SHP77 treated with DMSO at 0.1 percent for 48 hours (cell line): ENCODE measurements around the gene OSBPL8.

ENCODE experiments used
- DNase-seq: peaks from one replicate; lab custom pipeline; 2025; lab: John Stamatoyannopoulos, UW

The OSBPL8 gene

DNA sequence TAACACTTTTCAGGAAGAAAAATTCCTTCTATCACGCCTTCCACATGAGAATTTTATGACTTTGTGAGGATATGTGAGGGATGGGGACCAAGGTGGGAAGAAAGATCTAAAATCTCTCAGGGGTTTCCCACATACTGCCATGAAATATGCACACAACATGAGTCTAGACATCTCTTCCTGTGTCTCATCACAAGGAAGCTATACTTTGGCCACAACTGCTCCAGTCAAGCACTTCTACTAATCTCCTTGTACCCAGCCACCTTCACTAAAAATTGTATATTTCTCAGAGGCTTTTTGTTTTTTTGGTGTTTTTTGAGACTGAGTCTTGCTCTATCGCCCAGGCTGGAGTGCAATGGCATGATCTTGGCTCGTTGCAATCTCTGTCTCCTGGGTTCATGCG, 3.2 kb downstream of the OSBPL8 start:
- no peak for DNase-seq

DNA sequence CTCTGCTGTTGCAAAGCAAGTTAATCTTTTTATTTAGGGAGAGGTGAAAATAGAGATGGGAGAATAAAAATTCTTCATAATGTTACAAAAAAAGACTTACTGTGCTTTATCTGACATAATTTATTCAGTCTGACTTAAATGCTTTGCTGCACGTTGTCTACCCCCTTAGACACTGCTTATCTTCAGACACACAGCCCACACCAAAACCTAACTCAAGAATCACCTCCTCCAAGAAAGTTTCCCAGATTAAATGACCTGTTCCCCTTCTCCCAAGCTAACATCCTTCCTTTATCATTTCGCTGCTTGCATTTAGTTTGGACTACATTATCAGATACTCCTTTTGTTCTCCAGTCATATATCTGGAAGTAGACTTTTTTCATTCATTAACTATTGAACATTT, 3.8 kb downstream of the OSBPL8 start:
- DNase-seq: no peak

DNA sequence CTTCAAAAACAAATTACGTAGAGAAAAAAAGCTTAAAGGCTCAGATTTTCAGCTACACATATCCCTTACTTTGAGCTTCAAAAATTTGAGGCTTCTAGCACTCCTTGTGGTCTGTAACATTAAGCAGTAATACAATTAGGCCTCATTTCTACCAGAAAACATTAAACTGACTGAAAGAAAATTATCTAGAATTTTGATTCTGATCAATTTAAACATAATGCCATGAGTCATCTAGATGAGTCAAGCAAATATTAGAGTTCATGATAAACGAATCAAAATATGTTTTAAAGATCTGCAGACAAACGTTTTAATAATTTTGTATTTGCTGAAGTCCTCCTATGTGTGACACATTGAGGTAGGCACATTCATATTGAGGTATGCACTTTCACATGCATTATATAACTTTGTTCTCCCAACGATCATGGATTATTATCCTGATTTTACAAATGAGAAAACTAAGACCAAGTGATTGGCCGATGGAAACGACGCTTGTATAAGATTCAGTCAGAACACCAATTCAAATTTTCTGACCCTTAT, 4.3 kb downstream of the OSBPL8 start:
- DNase-seq: no peak

DNA sequence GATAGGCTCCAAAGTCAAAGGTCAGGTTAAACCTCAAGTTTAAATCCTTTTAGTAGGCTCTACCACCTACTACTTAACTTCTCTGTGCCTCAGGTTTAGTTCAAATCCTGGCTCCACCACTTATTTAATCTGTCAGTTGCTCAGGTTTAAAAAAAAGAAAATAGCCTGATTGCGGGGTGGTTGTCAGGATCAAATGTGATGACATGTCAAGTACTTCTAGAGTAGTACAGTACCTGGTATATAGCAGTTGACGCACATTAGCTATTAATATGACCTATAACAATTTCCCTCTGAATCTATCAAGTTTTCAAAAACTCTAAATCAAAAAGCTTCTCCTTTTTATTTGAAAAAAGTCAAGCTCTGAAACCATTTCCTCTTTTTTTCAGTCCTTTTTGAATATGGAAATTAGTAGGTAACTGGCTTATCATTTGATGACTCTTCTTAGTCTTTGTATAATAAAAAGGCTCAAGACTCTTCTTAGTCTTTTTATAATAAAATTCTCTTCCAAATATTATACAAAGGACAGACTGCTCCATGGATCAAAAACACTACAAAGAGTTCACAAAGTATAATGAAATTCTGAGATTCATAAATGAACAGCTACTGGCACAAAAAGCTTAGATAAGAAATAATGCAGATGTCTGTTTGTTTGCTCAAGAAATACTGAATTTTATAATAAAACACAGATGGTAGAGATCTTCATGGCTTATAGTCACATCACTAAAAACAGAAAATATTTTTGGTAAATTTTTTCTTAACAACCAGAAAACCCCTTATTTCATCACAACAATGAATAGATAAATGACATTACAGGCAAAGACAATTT, 5.0 kb downstream of the OSBPL8 start:
- no peak for DNase-seq

DNA sequence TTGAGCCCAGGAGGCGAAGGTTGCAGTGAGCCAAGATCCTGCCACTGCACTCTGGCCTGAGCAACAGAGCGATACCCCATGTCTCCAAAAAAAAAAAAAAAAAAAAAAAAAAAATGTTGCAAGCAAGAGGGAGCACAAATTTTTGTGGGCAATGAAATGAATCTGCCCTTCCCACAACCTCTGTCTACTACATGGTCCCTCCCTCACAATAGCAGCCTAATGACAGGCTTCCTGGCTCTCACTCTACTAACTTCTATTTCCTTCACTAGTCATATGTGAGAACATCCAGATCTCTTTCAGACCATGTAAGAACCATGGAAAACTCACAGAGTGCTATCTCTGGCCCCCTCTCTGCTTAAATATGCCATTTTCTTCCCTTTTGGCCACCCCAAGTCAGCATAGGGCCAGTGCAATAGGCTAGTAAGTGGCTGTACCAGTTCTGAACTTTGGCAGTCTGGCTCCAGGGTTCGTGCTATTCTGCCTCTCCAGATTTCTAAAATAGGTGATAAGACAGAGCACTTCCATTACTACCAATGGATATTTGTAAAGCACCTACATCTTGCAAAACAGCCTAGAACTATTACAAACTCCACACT, 7.1 kb downstream of the OSBPL8 start:
- DNase-seq: no peak

DNA sequence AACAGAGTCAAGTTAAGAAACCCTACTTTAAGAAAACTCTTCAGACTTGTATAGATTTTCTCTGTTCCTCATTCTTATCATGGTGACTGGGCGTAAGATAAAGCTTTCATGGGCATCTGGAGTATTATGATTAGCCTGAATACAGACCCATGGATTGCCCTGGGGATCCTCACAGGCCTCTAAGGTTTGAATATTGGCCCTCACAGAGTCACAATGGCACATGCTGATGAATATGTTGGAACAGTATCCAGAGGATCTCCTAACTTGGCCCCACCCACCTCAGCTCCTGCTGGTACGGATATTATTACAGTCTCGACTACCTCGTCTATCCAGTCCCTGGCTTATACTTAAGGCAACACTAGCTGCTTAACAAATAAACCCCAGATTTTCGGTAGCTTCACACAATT, 8.1 kb downstream of the OSBPL8 start:
- DNase-seq: no peak

DNA sequence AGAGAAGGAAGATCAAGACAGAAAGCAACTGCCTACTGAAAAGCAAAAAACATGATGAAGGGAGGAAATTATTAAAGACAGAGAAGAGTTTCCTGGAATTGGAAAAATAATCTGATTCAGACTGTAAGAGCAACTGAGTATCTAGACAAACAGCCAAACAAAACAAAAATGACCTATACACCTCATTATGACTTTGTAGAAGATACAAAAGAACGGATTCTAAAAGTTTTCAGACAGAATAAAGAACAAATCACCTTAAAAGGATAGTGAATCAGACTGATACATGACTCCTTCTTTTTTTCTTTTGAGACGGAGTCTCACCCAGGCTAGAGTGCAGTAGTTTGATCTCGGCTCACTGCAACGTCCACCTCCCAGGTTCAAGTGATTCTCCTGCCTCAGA, 10.4 kb downstream of the OSBPL8 start:
- no peak for DNase-seq

DNA sequence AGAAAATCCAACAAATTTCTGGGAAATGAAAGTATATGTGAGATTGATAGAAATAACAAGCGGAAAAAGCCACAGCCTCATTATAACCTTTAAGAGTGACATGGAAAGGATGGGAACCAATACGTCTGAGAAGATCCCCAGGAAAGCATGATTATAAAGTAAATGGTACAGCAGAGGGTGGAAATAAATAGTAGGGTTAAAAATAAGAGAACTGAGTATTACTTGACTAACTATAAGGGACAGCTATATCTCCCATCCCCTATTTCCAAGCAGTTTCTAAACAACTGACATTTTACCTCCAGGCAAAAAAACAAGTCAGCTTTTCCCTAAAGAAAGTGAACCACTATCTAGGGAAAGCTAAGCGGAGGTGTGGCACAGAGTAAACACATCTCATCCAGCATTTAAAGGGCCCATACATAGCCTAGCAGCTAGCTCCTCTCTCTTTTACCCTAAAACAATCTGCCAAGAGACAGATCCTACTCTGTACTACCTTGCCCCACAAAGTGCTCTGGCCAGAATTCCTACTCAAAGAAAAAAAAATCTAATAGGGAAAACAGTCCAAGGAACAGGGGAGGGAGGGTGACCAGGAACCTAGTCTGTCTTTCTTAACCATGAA, 11.2 kb downstream of the OSBPL8 start:
- no peak for DNase-seq

DNA sequence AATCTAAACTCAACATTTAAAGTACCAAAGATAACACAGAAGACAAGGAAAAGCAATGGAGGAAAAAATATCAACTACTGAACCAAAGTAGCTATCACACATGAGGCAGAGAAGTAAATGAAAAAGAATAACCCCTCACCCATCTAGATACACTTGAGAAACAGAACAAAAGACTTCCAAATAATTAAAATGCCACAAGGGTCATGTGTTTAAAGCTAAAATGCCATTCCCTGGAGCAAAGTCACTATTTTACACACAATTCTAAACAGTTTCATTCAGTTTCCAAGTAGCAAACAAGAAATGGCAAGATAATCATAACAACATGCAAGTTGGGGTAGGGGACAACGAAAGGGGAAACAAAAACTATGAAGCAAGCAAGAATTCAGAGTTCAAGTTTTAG, 12.0 kb downstream of the OSBPL8 start:
- no peak for DNase-seq

DNA sequence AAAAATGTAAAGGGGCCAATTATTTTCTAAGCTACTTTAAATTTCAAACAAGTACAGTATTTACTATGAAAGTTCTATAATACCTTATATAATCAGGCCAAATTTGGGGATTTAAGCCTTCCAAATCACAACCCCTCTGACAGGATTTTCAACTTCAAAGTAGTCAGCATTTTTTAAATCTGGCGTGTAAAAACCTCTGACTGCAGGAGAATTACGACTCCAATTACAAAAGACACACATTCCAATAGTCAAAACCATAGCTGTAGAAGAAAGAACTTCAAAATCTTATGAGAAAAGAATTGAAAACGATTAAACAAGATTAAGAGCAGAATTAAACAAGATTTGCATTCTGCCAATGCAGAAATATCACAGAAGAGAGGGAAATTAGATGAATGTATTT, 12.7 kb downstream of the OSBPL8 start:
- no peak for DNase-seq

DNA sequence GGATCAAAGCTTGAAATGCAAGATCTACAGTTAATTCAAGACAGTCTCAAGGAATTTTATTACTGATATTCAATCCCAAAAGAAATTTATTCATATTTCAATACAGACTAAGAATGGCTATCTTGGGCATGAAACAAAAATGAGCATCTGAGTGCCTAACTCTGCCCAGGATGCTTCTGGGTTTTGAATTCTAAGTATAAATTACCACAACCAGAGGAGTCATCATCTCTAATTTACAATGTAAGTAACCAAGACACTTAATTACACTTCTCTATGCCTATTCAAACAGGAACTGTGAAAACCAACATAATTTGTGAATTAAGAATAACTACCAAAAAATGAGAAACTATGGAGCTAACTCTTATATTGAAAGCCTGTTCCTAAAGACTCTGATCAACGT, 14.1 kb downstream of the OSBPL8 start:
- DNase-seq: no peak

DNA sequence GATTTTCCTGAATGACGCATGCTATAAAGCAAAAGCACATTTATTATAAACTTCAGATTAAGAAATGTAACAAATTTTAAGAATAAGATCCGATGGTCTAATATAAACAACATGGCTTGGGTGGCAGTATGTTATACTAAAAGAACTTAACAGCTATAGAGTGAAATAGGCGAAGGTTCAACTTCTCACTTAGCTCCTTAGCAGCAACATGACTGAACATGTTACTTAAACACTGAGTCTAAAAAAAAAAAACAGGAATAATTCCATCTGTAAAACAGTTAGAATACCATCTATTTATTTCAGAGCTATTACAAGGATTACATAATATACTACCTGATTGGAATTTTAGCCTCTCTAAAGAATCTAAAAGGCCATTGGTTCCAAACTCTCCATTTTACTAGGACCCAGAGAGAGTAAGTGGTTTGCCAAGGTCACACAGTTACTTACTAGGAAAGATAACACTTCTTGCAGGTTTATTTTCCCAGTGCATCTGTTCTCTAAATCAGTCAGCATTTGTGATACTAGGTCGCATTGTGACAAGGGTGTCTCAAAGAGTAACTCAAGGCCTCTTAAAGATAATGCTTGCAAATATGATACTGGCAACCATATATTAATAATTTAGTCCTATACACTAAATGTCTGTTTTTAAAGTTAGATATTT, 14.8 kb downstream of the OSBPL8 start:
- DNase-seq: no peak

DNA sequence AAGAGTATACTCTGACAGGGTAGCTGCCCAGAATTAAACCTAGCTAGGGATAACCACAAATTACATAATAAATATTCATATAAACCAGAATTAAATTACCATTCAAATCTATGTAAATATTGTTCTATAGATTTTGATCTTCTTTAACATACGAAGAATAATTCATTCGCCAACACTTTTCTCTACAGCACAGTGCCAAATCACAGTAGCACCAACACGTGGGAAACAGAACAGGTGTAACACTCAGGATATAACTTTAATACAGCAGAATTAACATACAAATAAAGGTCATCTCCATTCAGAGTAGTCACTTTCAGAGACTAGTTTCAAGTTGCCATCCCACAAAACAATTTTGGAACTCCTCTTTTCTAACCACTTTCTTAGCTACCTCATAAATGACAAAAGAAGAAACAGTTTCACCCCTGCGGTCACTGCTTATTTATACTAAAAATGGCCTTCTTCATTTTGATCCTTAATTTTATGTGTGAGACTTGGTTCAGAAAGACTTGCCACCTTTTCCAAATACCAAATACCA, 15.7 kb downstream of the OSBPL8 start:
- no peak for DNase-seq

DNA sequence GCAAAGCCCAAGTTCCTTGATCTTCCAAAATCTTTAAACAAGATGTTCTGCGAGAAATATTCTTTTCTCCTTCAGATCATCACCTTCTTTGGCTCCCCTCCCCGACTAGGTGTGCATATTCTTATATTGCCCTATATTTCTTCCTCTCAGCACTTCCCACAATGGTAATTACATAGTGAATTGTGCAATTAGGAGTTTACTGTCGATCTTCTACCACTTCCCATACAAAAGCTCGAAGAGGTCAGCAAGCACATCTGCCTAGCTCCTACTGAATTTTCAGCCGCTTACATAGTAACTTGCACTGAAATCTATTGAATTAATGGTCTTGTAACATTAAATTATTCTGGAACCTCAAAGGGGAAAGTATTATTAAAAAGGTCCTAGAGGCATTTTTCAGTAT, 16.7 kb downstream of the OSBPL8 start:
- no peak for DNase-seq

DNA sequence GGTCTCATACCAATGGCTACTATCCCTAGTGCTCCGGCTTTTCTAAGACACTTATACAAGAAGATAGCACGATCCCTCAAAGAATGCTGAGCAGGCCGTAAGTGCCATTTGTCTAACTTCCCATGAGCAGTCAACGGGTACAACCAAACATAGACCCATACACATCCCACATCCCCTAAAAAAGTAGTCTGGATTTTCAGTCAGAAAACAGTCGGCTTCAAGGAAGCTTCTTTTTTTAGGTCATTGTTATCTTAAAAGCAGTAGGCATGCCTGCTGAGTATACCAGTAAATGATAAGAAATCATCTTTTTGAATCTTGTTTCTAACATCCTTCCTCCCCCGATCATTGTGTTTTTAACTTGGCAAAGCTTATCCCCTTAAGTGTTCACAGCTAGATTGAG, 19.8 kb downstream of the OSBPL8 start:
- no peak for DNase-seq

DNA sequence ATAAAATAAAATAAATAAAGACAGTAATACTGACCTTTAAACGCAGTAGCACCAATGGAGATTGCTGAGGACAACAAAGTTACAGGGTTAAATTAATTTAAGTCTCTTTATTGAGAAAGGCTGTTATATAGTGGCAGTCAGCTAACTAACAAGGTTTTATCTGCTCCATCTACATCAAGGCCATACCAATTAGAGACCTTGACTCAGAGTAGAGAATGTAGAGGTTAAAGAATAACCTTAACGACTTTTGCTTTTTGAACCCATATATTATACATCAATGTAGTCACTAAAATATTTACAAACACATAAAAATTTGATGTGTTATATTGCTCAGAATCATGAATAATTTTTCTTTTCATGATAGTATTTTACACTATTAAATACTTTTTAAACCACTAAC, 21.6 kb downstream of the OSBPL8 start:
- no peak for DNase-seq

DNA sequence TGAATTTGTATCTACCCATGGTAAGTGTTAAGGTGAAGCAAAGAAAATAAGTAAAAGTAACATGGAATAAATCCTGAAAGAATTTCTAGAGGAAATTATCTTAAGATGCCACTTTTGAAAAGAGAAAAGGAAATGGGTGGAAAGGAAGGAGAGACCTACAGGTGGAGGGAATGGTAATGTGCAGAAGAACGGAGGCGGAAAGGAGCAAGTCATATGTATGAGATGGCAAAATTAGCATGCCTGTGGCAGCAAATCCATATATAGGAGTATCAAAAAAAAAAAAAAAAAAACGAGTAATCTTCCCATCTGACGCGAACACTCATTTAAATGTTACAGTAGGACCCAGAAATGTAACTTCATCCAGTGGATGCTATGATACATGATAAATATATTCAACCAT, 23.0 kb downstream of the OSBPL8 start:
- DNase-seq: no peak

DNA sequence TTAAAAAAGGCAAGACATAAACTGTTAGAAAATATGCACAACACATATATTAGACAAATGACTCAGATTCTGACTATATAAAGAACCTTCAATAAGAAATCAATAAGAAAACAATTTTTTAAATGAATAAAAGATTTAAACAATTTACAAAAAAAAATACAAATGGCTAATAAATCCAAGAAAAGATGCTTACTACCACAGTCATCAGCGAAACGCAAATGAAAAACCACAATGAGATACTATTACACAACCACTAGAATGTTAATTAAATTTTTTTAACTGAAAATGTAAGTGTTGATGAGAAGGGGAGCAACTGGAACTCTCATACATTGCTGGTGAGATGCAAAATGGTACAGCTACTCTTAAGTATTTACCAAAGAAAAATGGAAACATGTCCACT, 24.4 kb downstream of the OSBPL8 start:
- DNase-seq: no peak

DNA sequence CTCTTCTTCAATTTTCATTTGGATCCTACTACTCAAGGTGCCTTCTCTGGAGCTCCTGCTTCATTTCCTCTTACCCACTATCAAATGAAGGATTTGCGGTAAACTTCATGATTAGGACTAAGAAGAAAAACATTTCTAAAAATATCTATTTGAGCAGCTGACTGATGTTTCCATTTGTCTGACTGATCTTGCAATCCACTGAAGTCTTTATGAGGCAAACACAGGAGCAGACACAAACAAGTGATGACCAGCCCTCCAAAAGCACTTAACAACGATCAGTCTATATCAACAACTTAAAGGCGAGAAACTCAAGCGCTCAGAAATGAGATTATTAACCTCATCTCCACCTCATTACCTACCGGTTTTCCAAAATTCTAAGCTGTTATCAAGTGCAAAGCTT, 26.2 kb downstream of the OSBPL8 start:
- no peak for DNase-seq

DNA sequence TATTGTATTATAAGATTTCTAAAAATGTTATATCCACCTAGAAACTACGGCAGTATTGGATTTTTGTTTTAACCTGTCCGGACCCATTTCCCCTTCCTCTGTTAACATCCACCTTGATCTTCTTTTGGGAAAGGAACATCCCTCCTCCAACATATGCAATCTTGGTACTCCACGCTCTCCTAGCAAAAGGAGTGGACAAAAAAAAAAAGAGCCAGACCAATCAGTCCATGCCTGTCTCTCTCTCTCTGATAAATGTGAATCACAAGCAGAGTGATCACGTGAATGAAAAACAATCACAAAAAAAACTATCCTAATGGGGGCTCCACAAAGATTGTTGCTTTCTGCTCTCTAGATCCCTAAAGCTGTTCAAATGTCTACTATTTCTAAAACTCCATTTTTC, 27.1 kb downstream of the OSBPL8 start:
- DNase-seq: no peak

DNA sequence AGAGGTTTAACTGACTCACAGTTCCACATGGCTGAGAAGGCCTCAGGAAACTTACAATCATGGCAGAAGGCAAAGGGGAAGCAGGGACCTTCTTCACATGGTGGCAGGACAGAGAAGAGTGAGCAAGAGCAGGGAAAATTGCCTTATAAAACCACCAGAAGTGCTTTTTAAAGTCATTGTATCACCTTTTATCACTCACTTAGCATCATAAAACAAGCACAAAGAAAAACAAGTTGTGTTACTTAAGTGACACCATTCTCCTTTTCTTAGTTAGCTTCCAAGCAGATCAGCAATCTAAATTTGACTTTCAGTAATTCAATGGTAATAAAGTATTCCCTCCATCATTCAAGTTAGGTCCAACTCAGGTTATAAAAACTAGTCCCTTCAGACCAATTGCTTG, 28.5 kb downstream of the OSBPL8 start:
- DNase-seq: no peak

DNA sequence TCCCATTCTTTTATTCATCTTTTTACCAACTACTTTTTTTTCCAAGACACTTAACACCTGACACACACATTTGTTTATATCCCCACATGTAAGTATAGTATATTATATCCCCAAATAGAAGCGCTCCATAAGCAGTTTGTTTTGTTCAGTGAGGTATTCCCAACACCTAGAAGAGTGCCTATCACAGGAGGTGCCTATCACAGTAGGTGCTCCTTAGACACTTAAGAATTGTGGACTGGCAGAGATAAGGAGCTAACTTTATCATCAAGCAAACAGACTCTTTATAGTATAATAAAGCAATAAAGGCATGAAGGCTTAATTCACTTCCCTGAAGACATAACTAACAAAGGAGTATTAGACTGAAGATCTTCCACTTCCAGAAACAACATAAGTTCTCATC, 29.1 kb downstream of the OSBPL8 start:
- no peak for DNase-seq
